Astrocyte (in vitro differentiated cells and primary cell): ENCODE measurements around the gene ALPL.

Source experiments
- EZH2 ChIP-seq: IDR thresholded peaks from 2 replicates; pipeline ENCODE4 v1.6.1; 2012; ENCODE audit warnings: mild to moderate bottlenecking, low read length, inconsistent platforms; ENCODE audit not compliant: insufficient read depth
- TF ChIP-seq, protein P1 (sequence below): IDR thresholded peaks from 2 replicates; pipeline ENCODE4 v1.5.1; 2011; ENCODE audit warnings: low read depth, mild to moderate bottlenecking, inconsistent platforms, low read length, moderate library complexity; ENCODE audit not compliant: insufficient read depth

DNA sequence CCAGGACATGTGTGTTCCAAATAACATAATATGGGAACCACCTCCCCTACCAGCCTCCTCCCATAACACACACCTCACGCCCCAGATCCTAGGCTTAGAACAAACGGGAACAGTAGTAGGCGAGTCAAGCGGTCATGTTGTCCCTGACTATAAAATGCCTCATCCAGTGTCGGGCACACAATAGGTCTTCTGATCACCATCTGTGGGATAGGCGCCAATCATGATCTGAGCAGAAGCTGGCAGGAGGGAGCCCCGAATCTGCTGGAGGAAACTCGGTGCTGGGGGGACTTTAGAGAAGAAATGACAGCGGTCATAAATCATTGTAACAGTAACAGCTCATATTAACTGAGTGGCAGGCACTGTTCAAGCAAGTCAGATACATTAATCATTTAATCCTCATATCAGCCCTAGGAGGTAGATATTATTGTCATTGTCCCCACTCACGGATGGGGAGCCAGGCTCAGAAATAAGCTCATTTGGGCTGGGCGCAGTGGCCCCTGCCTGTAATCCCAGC lies 13.4 kb downstream of the ALPL start:
- TF ChIP-seq, protein P1, sequence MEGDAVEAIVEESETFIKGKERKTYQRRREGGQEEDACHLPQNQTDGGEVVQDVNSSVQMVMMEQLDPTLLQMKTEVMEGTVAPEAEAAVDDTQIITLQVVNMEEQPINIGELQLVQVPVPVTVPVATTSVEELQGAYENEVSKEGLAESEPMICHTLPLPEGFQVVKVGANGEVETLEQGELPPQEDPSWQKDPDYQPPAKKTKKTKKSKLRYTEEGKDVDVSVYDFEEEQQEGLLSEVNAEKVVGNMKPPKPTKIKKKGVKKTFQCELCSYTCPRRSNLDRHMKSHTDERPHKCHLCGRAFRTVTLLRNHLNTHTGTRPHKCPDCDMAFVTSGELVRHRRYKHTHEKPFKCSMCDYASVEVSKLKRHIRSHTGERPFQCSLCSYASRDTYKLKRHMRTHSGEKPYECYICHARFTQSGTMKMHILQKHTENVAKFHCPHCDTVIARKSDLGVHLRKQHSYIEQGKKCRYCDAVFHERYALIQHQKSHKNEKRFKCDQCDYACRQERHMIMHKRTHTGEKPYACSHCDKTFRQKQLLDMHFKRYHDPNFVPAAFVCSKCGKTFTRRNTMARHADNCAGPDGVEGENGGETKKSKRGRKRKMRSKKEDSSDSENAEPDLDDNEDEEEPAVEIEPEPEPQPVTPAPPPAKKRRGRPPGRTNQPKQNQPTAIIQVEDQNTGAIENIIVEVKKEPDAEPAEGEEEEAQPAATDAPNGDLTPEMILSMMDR, result no peak
- TF ChIP-seq EZH2, result no peak
